ENCODE results near the gene MAP6. TPM values are rescaled to one million over a fixed set of nuclear protein-coding genes. Genes with fewer than 3 reads are reported as not detected.

Gene MAP6
- polyA plus RNA-seq, 3 donors = 6.2 to 8.2 (median 7.6) TPM

DNA sequence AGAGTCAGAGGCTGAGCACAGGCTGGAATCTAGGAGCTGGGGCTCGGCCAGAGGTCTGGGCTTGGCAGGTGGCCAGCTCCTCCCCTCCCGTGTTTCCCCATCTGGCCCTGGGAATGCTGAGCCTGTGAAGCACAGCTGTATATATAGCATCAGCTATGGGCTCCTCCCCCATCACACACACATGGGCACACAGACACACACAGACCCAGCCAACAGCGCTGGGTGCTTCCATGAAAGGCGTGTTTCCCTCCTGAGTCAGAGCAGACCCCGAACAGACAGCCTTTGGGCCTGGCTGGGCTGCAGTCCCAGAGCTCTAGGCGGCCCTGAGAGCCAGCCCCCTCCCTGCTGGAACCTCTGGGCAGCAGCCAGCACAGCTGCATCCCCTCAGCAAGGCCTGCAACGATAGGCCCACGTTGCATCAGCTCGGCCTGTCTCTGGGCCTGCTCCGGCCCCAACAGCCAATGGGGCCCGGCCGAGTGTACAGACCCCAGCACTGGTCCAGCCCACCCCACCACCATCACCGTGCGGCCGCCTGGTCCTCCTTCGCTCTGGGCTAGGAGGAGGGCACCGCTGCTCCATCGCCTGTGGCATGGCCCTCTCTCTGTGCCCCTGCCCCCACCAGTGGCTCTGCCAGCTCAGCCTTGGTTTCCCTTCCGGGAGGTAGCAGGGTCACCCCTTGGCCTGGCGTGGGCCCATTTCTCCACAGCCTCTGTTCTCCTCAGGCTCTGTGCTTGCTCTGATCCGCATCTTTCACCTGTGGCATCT lies 114.4 kb downstream of the MAP6 start:
- DNase-seq = peak; percentile 92

DNA sequence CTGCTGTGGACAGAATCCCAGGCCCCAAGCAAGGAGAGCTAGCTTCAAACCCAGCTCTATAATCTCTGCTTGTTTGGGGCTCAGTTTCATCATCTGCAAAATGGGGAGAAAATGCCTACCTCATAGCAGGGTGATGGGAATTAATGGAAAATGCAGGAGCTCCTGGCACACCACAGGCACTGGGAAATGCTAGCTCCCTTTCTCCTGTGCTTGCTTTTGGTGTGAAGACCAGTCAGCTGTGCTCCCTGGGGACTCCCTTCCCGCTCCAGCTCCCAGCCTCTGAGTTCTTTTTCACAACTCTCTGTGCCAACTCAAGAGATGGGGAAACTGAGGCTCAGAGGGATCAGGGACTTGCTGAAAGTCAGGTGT lies 115.0 kb downstream of the MAP6 start:
- DNase-seq = no peak

DNA sequence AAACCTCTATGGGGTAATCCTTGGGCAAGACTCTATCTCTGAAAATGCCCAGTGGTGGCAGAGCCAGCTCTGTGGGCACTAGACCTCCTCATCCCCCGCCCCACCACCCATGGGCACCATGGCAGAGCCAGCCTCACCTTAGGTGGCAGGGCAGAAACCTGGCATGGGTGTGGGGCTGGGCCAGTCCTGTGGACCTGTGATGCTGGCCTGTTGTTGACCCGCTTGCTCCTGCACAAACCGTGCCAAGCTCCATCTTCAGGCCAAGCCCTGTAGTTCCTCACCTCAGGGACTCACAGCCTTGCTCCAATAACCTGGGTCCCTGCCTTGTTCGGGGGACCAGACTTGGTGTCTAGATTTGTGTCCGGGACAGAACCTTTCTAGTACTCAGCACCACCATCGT lies 115.7 kb downstream of the MAP6 start:
- no peak for DNase-seq

DNA sequence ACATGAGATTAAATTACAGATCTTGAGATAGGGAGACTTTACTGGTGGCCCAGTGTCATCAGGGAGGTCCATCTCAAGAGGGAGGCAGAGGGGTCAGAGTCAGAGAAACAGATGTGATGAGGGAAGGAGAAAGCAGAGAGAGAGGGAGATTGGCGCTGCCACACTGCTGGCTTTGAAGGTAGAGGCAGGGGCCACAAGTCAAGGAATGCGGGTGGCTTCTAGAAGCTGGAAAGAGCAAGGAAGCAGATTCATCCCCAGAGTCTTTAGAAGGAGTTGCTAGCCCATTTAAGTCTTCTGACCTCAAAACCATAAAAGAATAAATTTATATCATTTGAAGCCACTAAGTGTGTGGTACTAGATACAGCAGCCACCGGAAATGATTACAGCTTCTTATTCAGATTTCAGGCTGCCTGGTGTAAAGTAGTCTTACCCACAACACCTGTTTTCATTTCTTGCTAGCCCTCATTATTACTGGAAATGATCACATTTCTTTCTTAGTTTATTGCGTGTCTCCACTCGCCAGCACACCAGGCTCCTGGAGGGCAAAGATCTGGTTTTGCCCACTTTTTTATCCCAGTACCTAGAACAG lies 119.4 kb downstream of the MAP6 start:
- DNase-seq = no peak

DNA sequence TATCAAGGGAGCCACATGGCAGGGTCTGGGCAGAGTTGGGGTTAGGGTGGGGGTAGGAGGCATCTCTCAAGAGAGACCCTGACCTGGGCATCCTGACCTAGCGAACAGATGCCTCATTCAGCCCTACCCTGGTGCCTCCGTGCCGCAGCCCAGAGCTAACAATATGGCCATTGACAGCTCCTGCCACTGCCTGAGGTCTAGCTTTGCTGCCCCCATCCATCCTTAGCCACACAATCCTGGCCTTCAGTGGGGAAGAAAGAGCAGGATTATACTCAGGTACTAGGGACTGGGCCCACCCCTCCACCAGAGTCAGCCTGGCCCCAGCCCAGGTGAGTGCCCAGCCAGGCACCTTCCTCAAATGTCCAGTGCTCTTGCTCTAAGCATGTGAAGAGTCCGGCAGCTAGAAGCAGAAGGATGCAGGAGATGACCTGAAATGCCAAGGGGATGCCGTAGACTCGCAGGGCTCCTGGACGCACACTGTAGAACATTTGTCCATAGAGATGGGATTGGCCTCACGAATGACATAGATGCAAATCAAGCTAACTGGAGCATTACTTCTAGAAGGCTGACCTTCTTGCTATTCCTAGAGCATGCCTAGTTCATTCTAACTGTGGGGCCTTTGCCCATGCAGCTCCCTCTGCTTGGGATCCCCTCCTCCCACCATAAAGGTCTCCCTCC lies 120.1 kb downstream of the MAP6 start:
- DNase-seq = no peak

DNA sequence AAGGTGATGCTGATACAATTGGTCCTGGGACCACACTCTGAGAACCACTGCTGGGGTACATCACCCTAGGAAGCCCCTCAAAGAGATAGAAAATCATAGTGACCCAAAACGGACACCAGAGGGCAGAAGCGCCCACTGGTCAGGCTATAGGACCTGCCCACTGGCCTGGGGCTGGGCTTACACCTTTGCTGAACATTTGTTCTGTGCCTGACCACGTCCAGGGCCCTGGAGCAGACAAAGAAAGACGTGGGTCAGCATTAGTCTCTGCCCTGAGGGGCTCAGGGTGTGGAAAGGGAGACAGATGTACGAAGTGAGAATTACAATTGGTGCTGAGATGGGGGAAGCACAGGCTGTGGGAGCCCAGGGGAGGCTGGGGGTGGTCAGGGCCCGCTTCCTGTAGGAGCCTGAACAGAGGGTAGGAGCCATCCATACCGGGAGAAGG lies 121.2 kb downstream of the MAP6 start:
- DNase-seq = peak; percentile 77

DNA sequence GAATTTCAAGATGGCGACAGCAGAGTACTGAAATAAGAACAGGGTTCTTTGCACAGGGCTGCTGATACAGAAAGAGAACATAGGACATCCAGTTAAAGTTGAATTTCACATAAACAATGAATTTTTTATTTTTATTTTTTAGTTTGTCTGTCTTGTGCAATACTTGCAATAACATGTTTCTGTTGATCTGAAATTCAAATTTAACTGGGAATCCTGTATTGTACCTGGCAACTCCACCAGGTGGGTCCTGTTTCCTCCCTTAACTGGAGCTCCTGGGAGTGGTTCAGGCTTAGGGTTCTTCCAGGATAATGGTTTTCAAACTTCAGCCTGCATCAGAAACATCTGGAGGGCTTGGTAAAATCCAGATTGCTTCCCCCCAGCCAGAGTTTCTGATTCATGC lies 121.7 kb downstream of the MAP6 start:
- no peak for DNase-seq

DNA sequence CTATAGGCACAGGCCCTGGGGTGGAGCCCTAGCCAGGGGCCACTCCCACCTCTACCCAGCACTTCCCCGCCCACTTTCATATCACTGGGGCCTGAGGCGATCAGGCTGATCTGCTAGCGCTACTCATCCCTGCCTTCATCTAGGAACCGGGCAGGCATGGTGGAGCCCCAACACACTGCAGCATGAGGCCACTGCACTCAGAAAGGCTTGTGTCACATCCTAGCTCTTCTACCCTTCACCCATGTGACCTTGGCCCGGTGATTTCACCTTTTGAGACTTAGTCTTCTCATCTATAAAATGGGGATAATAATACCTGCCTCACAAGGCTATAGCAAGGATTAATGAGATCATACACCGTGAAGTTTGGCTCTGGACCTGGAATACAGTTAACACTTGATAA lies 125.0 kb downstream of the MAP6 start:
- no peak for DNase-seq

DNA sequence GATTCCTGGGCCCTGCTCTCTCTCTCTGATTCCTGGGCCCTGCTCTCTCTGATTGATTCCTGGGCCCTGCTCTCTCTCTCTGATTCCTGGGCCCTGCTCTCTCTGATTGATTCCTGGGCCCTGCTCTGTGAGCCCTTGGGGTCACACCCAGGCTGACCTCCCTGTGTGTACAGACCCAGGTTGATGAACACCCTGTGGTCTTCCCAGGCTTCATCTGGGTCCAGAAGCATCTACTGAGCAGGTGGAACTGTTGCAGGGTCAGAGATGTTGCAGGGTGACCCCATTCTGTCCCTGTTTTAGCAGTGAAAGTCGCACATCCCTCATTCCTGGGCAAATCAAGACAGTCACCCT lies 126.8 kb downstream of the MAP6 start:
- DNase-seq = no peak

DNA sequence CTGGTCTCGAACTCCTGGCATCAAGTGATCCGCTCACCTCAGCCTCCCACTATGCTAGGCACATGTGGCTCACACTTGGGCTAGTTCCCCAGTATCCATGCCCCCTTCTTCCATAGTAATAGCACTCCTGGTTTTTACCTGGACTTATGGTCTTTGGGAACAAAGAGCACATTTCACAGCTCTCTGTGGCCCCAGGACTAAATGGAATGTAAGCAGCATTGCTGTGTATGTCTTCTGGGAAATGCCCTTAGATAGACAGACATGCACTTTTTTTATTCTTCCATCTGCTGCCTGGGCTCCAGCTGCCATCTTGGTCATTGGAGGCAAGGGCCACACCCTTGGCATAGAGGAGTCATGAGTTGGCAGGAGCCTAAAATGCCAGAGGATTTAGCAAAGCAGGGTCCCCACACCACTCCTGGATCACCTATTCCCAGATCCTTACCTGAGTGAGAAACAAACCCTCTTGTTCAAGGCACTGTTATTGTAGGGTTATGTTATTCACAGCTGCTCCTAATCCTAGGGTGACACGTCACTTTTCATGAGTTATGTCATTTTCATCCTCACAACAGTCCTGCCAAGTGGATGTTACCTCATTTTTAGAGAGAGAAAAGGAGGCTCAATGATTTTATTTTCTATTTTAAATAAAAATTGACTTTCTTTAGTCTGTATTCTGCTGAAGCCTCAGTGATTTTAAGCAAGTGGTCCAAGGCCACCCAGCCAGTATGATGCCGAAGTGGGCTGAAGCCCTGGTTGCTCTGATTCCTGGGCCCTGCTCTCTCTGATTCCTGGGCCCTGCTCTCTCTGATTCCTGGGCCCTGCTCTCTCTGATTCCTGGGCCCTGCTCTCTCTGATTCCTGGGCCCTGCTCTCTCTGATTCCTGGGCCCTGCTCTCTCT lies 127.4 kb downstream of the MAP6 start:
- DNase-seq = no peak

DNA sequence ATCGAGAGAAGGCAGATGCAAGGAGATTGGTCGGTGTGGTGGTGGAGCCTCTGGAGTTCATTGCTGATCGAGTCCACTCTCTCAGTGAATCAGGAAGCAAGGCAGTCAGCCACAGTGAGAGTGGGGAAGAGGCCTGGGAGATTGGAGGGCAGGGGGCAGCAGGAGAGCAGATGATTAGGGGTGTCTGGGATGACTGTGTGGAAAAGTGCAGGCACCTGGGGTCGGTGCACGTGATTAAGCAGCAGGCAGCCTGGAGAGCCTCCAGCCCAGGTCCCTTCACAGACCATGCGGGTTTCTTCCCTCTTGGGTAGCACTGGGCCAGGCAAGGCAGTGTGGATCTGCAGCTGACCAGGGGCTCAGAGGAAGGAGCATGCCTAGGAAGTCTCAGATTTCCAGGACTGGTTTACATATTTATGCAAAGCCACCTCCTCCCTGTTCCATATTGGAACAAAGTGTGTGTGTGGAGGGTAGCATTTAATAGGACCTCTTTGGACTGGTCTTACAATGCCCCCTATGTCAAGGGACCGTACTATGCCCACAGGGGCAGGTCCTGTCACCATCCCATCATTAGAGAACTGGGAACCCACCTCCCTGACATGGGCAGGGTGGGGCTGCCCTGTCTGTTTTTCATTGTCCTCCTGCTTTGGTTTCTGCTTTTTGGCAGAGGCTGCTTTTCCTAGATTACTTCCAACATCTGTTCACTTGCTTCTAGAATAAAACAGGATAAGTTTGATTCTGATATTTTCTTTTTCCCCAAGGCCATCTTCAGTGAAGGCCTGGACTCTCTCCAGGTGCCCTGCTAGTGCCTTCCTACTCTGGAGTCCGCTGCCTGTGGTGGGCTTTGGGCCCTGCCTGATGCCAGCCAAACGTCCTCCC lies 129.1 kb downstream of the MAP6 start:
- DNase-seq = no peak

DNA sequence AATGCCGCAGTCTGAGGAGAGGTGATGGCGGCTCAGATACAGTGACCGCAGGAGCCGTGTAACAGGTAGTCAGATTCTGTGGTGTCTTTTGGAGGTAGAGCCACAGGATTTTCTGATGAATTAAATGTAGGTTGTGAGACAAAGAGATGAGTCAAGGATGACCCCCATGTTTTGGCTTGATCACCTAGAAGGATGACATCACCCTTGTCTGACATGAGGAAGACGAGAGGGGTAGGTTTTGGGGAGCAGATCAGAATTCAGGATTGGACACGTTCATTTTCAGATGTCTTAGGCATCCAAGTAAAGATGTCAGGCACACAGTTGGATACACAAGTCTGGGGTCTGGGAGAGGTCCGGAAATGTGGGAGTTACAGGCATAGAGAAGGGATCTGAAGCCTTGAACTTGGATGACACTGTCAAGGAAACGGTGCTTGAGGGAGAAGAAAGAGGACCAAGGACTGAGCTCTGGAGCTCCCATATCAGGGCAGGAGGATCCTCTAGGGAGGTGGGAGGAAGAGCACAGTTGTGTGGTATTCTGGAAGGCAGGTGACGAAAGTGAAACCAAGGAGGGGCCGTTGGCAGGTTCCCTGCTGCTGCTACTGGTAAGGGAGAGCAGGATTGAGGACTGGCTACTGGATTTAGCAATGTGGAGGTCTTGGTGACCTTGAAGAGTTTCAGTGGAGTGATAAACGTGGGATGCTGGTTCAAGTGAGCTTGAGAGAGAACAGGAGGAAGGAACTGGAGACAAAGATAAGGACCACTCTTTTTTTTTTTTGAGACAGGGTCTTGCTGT lies 130.5 kb downstream of the MAP6 start:
- no peak for DNase-seq

DNA sequence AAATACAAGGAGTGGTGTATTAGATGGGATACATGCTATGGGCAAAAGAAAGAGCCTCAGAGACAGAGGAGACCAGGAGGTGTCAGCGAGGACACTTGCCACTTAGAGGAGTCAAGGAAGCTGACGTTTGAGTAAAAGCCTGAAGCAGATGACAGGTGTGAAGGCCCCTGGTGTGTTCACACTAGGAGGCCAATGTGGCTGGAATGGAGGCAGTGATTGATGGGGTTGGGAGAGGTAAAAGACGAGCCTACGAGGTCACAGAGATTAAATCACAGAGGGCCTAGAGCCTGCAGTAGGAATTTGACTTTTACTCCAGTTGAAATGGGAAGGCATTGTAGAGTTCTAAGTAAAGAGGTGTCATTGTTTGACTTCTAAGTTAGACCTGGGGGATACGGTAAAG lies 131.1 kb downstream of the MAP6 start:
- DNase-seq = no peak

Other genes with a start within 250 kb of the MAP6 start
- 1 to 10 TPM in 2 of 3 donors, under 1 TPM in 1; 0.73 to 1.1 (median 1.1) TPM for gene KLHL35, start 235.8 kb downstream of the MAP6 start, polyA plus RNA-seq (ENCODE audit: insufficient read length in 3 of 3)
- gene GDPD5, start 143.1 kb downstream of the MAP6 start, polyA plus RNA-seq (ENCODE audit: insufficient read length in 3 of 3) = 10 to 100 TPM; 12.1 to 19.1 (median 13.6) TPM
- 100 to 1,000 TPM; 317 to 412 (median 325) TPM for gene SERPINH1, start 106.8 kb downstream of the MAP6 start, polyA plus RNA-seq (ENCODE audit: insufficient read length in 3 of 3)
- 1 to 10 TPM; 1.0 to 1.5 (median 1.0) TPM for gene MOGAT2, start 48.8 kb upstream of the MAP6 start, polyA plus RNA-seq (ENCODE audit: insufficient read length in 3 of 3)
- 1 to 10 TPM; 3.9 to 5.0 (median 4.9) TPM for gene DGAT2, start 99.7 kb upstream of the MAP6 start, polyA plus RNA-seq (ENCODE audit: insufficient read length in 3 of 3)
- gene UVRAG, start 146.2 kb upstream of the MAP6 start, polyA plus RNA-seq (ENCODE audit: insufficient read length in 3 of 3) = 10 to 100 TPM; 15.6 to 17.3 (median 16.7) TPM

Data from renal pelvis (tissue), 4 donors.